Trophoblast cell (in vitro differentiated cells and primary cell): ENCODE measurements around the gene ASAP2.

Source experiments
- DNase-seq, 2 donors: peaks; one replicate each; pipeline ENCODE4 v3.0.0-alpha.2; 2016
- H2AFZ ChIP-seq: 2 replicates; pipeline ENCODE4 v1.6.1; 2013; ENCODE audit warnings: low read length, moderate library complexity, mild to moderate bottlenecking; ENCODE audit not compliant: insufficient read depth, poor library complexity
- H2AK5ac ChIP-seq: 2 replicates; pipeline ENCODE4 v1.6.1; 2013; ENCODE audit warnings: mild to moderate bottlenecking, low read length
- H2BK120ac ChIP-seq: 2 replicates; pipeline ENCODE4 v1.6.1; 2013; ENCODE audit warnings: low read length, mild to moderate bottlenecking, moderate library complexity; ENCODE audit not compliant: insufficient read depth, poor library complexity
- H2BK12ac ChIP-seq: 2 replicates; pipeline ENCODE4 v1.6.1; 2013; ENCODE audit warnings: mild to moderate bottlenecking, low read length, moderate library complexity
- H2BK5ac ChIP-seq: 2 replicates; pipeline ENCODE4 v1.6.1; 2013; ENCODE audit warnings: low read length, low read depth, moderate library complexity, mild to moderate bottlenecking; ENCODE audit not compliant: poor library complexity
- H3K14ac ChIP-seq: 2 replicates; pipeline ENCODE4 v1.6.1; 2013; ENCODE audit warnings: mild to moderate bottlenecking, low read length
- H3K18ac ChIP-seq: 2 replicates; pipeline ENCODE4 v1.6.1; 2013; ENCODE audit warnings: mild to moderate bottlenecking, low read length
- H3K23ac ChIP-seq: 2 replicates; pipeline ENCODE4 v1.6.1; 2013; ENCODE audit warnings: low read length
- H3K27ac ChIP-seq: 2 replicates; pipeline ENCODE4 v1.5.1; 2013; ENCODE audit warnings: low read depth, mild to moderate bottlenecking, inconsistent platforms, low read length, moderate library complexity
- H3K27me3 ChIP-seq: 2 replicates; pipeline ENCODE4 v1.6.1; 2013; ENCODE audit warnings: inconsistent platforms, mild to moderate bottlenecking, low read length, moderate library complexity; ENCODE audit not compliant: insufficient read depth
- H3K36me3 ChIP-seq, 2 experiments: 1 replicate in 1 of 2; 2 replicates in 1 of 2; pipeline ENCODE4 v1.6.1; 2013; ENCODE audit warnings: low read length in 2 of 2, mild to moderate bottlenecking in 2 of 2, moderate library complexity in 1 of 2; ENCODE audit not compliant: insufficient read depth in 2 of 2, control insufficient read depth in 1 of 2
- H3K4ac ChIP-seq: 2 replicates; pipeline ENCODE4 v1.6.1; 2013; ENCODE audit warnings: low read depth, mild to moderate bottlenecking, low read length, moderate library complexity
- H3K4me1 ChIP-seq, 2 experiments: 1 replicate in 1 of 2; 2 replicates in 1 of 2; pipeline ENCODE4 v1.6.1; 2013; ENCODE audit warnings: low read length in 2 of 2, mild to moderate bottlenecking in 2 of 2, moderate library complexity in 1 of 2; ENCODE audit not compliant: insufficient read depth in 2 of 2, control insufficient read depth in 1 of 2
- H3K4me2 ChIP-seq: 2 replicates; pipeline ENCODE4 v1.6.1; 2013; ENCODE audit warnings: inconsistent platforms, mild to moderate bottlenecking, low read length, moderate library complexity
- H3K4me3 ChIP-seq: 2 replicates; pipeline ENCODE4 v1.5.1; 2013; ENCODE audit warnings: mild to moderate bottlenecking, low read depth, low read length, inconsistent platforms
- H3K79me1 ChIP-seq: one replicate; pipeline ENCODE4 v1.6.1; 2013; ENCODE audit warnings: low read length
- H3K79me2 ChIP-seq: 2 replicates; pipeline ENCODE4 v1.6.1; 2013; ENCODE audit warnings: low read length, mild to moderate bottlenecking; ENCODE audit not compliant: control insufficient read depth, insufficient read depth, poor library complexity
- H3K9ac ChIP-seq: 2 replicates; pipeline ENCODE4 v1.6.1; 2013; ENCODE audit warnings: mild to moderate bottlenecking, low read length
- H3K9me3 ChIP-seq: 2 replicates; pipeline ENCODE4 v1.6.1; 2013; ENCODE audit warnings: low read depth, mild to moderate bottlenecking, control low read depth, inconsistent platforms, low read length; ENCODE audit not compliant: insufficient read depth
- H4K12ac ChIP-seq: 2 replicates; pipeline ENCODE4 v1.6.1; 2013; ENCODE audit warnings: low read depth, mild to moderate bottlenecking, low read length, moderate library complexity
- H4K8ac ChIP-seq: 2 replicates; pipeline ENCODE4 v1.6.1; 2013; ENCODE audit warnings: low read depth, mild to moderate bottlenecking, low read length, moderate library complexity
- H4K91ac ChIP-seq: one replicate; pipeline ENCODE4 v1.6.1; 2013; ENCODE audit warnings: low read depth, mild to moderate bottlenecking, low read length, moderate library complexity
- WGBS: extraction: QIAGEN DNeasy Blood & Tissue Kit; methylation state at CpG from one replicate; pipeline ENCODE4 v1.1.7; 2013; ENCODE audit warnings: missing lambda C conversion rate; ENCODE audit not compliant: insufficient read length, insufficient coverage; ENCODE audit errors: extremely low coverage; 5-methylcytosine and 5-hydroxymethylcytosine counted together

The ASAP2 gene

DNA sequence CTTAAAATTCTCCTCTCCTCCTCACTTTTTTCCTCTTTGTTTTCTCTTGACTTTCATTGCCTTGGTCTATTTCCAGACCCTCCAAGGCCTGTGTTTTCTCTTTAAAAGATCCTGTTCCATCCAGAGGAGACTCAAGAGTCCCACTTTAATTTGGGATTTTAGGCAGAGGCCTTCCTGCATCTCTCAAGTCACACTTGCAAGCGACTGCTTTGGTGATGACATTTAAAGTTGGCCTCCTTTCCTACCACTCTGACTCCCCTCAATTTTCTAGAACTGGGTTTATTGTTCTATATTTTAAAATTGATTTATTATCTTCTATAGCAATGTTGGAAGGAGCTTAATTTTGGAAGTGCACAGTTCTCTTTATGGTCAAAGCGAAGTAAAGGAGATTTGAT is 16.3 kb downstream of the ASAP2 start:
- no peak overlapping the region for H3K4me2 ChIP-seq
- H4K12ac ChIP-seq = no peak overlapping the region
- no peaks in the 10 kb centered on the region for H3K9me3 ChIP-seq
- no peaks in the 10 kb centered on the region for H3K79me2 ChIP-seq
- H2BK120ac ChIP-seq = no peak overlapping the region
- no peak overlapping the region for H3K14ac ChIP-seq
- no peak overlapping the region for H3K4ac ChIP-seq
- no CpG with 5 or more reads among the region's 2 CpGs for WGBS
- H3K27ac ChIP-seq = no peak overlapping the region
- no peak overlapping the region for H2AFZ ChIP-seq
- H3K36me3 ChIP-seq = peaks cover 0 to 7% of the 10 kb centered on the region in 2 experiments
- peaks cover 15 to 17% of the 10 kb centered on the region in 2 experiments for H3K4me1 ChIP-seq
- H3K27me3 ChIP-seq = no peaks in the 10 kb centered on the region
- no peak overlapping the region for H3K23ac ChIP-seq
- no peak overlapping the region for H2BK5ac ChIP-seq
- no peak overlapping the region for H3K9ac ChIP-seq
- H3K18ac ChIP-seq = no peak overlapping the region
- no peak overlapping the region for H4K91ac ChIP-seq
- H2AK5ac ChIP-seq = no peak overlapping the region
- no peak for DNase-seq
- no peak overlapping the region for H3K4me3 ChIP-seq
- H4K8ac ChIP-seq = no peak overlapping the region
- H3K79me1 ChIP-seq = no peaks in the 10 kb centered on the region
- H2BK12ac ChIP-seq = no peak overlapping the region

DNA sequence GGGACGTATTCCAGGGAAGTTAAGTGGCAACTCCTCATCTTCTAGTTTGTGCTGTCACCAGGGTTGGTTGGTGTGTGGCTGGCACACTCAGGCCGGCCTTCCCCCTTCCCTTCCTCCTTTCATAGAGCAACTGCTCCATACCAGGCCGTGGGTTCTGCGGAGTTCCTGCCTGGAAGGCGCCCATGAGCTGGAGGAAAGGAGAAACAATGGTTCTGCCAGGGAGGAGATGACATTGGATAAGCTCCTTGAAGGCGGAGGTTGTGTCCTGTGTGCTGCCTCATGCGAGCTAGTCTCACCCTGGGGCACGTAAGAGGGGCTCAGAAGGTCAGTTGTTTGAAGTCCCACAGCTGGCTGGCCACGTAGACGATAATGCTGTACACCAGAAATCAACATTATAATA is 19.2 kb downstream of the ASAP2 start:
- Histone ChIP-seq H2BK5ac (no peak overlapping the region), H4K91ac (no peak overlapping the region), H3K27ac (no peak overlapping the region), H2BK12ac (no peak overlapping the region), H3K9ac (no peak overlapping the region), H2AFZ (no peak overlapping the region), H3K9me3 (no peaks in the 10 kb centered on the region), H4K8ac (no peak overlapping the region), H2BK120ac (no peak overlapping the region), H3K4me1 (peaks cover 26 to 30% of the 10 kb centered on the region in 2 experiments), H3K4me2 (no peak overlapping the region), H3K14ac (no peak overlapping the region), H3K79me2 (no peaks in the 10 kb centered on the region), H2AK5ac (no peak overlapping the region), H3K79me1 (no peaks in the 10 kb centered on the region), H3K27me3 (no peaks in the 10 kb centered on the region), H3K18ac (peak overlapping the region; percentile 64), H3K4me3 (no peak overlapping the region), H3K36me3 (peaks cover 0 to 6% of the 10 kb centered on the region in 2 experiments), H4K12ac (no peak overlapping the region), H3K23ac (no peak overlapping the region), H3K4ac (peak overlapping the region; percentile 50)
- no peak for DNase-seq
- WGBS = no CpG with 5 or more reads among the region's 10 CpGs

- no CpG with 5 or more reads among the region's 15 CpGs for WGBS
- Histone ChIP-seq H3K9ac (no peak overlapping the region), H4K8ac (no peak overlapping the region), H3K36me3 (peaks cover 0 to 6% of the 10 kb centered on the region in 2 experiments), H3K23ac (no peak overlapping the region), H3K14ac (no peak overlapping the region), H3K18ac (peak overlapping the region; percentile 62), H4K12ac (no peak overlapping the region), H3K27ac (no peak overlapping the region), H2BK120ac (no peak overlapping the region), H3K79me1 (peaks cover 4% of the 10 kb centered on the region), H3K4me2 (no peak overlapping the region), H3K4me1 (peaks cover 35 to 39% of the 10 kb centered on the region in 2 experiments), H4K91ac (no peak overlapping the region), H3K4me3 (no peak overlapping the region), H3K4ac (no peak overlapping the region), H2AFZ (no peak overlapping the region), H2BK5ac (no peak overlapping the region), H2BK12ac (no peak overlapping the region), H2AK5ac (no peak overlapping the region), H3K79me2 (no peaks in the 10 kb centered on the region), H3K9me3 (peaks cover 2% of the 10 kb centered on the region), H3K27me3 (no peaks in the 10 kb centered on the region)
- no peak for DNase-seq
Observed at GRCh38 chr2:9226458-9227380, 20.1 kb downstream of the ASAP2 start.

DNA sequence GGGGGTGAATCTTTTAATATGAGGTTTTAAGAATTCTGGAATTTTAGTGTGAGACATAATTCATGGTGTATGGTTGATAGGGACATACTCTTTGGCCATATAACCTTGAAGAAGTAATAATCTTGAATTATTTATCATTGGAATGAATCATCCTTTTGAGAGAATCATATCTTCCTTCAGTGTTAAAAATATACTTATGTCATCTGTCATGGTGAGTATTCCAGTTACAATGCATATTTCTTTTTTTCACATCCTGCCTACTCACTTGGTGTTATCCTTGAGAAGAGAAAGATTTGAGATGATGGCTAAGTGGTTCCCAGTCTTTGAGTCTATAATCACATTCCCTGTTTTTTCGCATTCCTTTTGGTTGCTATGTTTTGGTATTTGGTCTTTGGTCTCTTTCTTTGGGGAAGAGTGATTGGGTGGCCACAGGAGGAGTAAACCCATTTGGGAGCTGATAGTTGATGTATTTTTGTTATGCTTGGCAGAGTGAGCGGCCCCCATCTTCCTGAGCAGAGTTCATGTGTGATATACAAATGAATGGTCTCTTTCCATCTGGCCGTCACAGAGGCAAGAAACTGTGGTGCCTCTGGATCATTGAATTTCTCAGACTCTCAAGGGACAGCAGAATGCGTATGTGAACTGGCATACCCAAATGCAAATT is 21.6 kb downstream of the ASAP2 start:
- H2AK5ac ChIP-seq = no peak overlapping the region
- H4K91ac ChIP-seq = no peak overlapping the region
- H4K8ac ChIP-seq = no peak overlapping the region
- no peak overlapping the region for H2BK120ac ChIP-seq
- WGBS = no CpG with 5 or more reads among the region's 4 CpGs
- no peaks in the 10 kb centered on the region for H3K79me2 ChIP-seq
- H3K27me3 ChIP-seq = no peaks in the 10 kb centered on the region
- peaks cover 10% of the 10 kb centered on the region for H3K79me1 ChIP-seq
- H2BK5ac ChIP-seq = no peak overlapping the region
- no peak overlapping the region for H3K23ac ChIP-seq
- H3K27ac ChIP-seq = no peak overlapping the region
- H3K14ac ChIP-seq = no peak overlapping the region
- H3K9me3 ChIP-seq = peaks cover 2% of the 10 kb centered on the region
- no peak overlapping the region for H4K12ac ChIP-seq
- no peak overlapping the region for H3K18ac ChIP-seq
- no peak overlapping the region for H3K4ac ChIP-seq
- H3K4me2 ChIP-seq = no peak overlapping the region
- H2BK12ac ChIP-seq = no peak overlapping the region
- no peak overlapping the region for H3K9ac ChIP-seq
- no peak overlapping the region for H2AFZ ChIP-seq
- H3K36me3 ChIP-seq = peaks cover 0 to 6% of the 10 kb centered on the region in 2 experiments
- peaks cover 43 to 50% of the 10 kb centered on the region in 2 experiments for H3K4me1 ChIP-seq
- H3K4me3 ChIP-seq = no peak overlapping the region
- DNase-seq = peak in 1 of 2 donors; percentile 19
